Osteocyte (in vitro differentiated cells): Measurements from ENCODE around the gene RDH12. TPM values are rescaled to one million over a fixed set of nuclear protein-coding genes. Genes with fewer than 3 reads are reported as not detected.
A peak's percentile ranks its signal among the peaks of the same experiment; 100 is the strongest.

ENCODE experiments used
- DNase-seq: peaks from one replicate; pipeline ENCODE4 v3.0.0; 2021; ENCODE audit warnings: mixed read lengths; ENCODE audit not compliant: unreplicated experiment; ENCODE audit errors: extremely low spot score
- H3K27ac Mint-ChIP-seq: one replicate; pipeline ENCODE4 v1.8.0; 2021; ENCODE audit warnings: mild to moderate bottlenecking, mixed read lengths; ENCODE audit not compliant: unreplicated experiment
- H3K27me3 Mint-ChIP-seq: one replicate; pipeline ENCODE4 v1.8.0; 2021; ENCODE audit warnings: mixed read lengths; ENCODE audit not compliant: unreplicated experiment
- H3K36me3 Mint-ChIP-seq: one replicate; pipeline ENCODE4 v1.8.0; 2021; ENCODE audit warnings: mixed read lengths; ENCODE audit not compliant: unreplicated experiment
- H3K4me1 Mint-ChIP-seq: one replicate; pipeline ENCODE4 v1.8.0; 2021; ENCODE audit warnings: mixed read lengths; ENCODE audit not compliant: unreplicated experiment
- H3K4me3 Mint-ChIP-seq: one replicate; pipeline ENCODE4 v1.8.0; 2021; ENCODE audit warnings: mild to moderate bottlenecking, moderate library complexity, mixed read lengths; ENCODE audit not compliant: unreplicated experiment
- H3K9me3 Mint-ChIP-seq: one replicate; pipeline ENCODE4 v1.8.0; 2021; ENCODE audit warnings: mixed read lengths; ENCODE audit not compliant: unreplicated experiment
- CTCF ChIP-seq: fragments of 200-600 bp; sonication (generic); IDR thresholded peaks from 2 replicates; pipeline ENCODE4 v1.5.0; 2021; ENCODE audit warnings: antibody characterized with exemption, mild to moderate bottlenecking, moderate library complexity
- total RNA-seq: library from RNA; stranded (reverse); gene quantifications from 2 replicates; pipeline ENCODE4 v1.2.1, GENCODE V29; 2021

The RDH12 gene
- total RNA-seq, 1 donor from 2014 or later: not detected

DNA sequence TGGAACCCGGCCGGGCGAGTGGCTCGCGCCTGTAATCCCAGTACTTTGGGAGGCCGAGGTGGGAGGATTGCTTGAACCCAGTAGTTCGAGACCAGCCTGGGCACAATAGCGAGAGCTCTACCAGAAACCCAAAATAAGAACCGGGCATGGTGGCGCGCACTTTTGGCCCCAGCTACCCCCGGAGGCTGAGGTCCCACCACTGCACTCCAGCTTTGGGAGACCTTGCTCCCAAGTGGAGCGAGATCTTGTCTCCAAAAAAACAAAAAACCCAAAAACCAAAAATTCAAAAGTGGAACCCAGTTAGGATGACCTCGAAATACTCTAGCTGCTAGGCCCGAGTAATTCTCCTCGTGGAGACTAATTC is 26.5 kb upstream of the RDH12 start:
- peak overlapping the region; percentile 97 for H3K27ac Mint-ChIP-seq
- H3K27me3 Mint-ChIP-seq: no peaks in the 10 kb centered on the region
- H3K36me3 Mint-ChIP-seq: peaks cover 19% of the 10 kb centered on the region
- TF ChIP-seq CTCF: no peak
- peak overlapping the region; percentile 96 for H3K4me3 Mint-ChIP-seq
- peaks cover 23% of the 10 kb centered on the region for H3K4me1 Mint-ChIP-seq
- H3K9me3 Mint-ChIP-seq: no peaks in the 10 kb centered on the region
- DNase-seq: no peak

DNA sequence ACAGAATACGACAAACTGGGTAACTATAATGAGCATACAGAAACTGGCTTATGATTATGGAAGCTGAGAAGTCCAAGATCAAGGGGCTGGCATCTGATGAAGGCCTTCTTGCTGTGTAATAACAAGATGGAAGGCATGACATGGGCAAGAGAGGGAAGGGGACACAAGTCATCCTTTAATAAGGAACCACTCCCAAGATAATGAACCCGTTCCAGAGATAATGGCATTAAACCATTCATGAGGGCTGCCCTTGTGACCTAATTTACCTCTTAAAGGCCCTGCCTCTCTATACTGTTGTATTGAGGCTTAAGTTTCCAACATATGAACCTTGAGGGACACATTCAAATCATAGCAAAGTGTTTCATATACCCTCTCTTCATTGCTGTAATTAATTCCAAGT is 22.7 kb upstream of the RDH12 start:
- Mint-ChIP-seq H3K36me3 (peaks cover 40% of the 10 kb centered on the region), H3K27ac (no peak overlapping the region), H3K4me1 (peaks cover 9% of the 10 kb centered on the region), H3K9me3 (no peaks in the 10 kb centered on the region), H3K27me3 (no peaks in the 10 kb centered on the region), H3K4me3 (no peak overlapping the region)
- DNase-seq: no peak
- TF ChIP-seq CTCF: no peak

DNA sequence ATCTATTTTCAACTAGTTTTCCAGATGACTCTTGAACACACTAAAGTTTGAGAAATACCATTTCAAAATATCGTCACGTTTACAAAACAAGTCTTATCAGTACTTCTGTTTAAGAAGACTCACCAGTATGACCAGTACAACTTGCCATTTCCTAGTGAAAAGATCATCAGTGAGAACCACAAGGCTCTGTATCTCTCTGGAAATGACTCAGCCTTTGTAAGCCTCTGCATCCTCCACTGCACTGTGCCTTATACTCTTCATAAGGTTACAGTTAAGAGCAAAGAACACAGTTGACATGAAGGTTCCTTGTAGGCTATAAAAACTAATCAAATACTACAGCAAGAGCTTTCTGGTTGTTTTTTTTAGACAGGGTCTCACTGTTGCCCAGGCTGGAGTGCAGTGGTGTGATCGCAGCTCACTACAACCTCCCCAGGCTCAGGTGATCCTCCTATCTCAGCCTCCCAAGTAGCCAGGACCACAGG is 21.5 kb upstream of the RDH12 start:
- no peak overlapping the region for H3K4me3 Mint-ChIP-seq
- TF ChIP-seq CTCF: no peak
- H3K27ac Mint-ChIP-seq: no peak overlapping the region
- no peaks in the 10 kb centered on the region for H3K27me3 Mint-ChIP-seq
- DNase-seq: no peak
- H3K36me3 Mint-ChIP-seq: peaks cover 50% of the 10 kb centered on the region
- no peaks in the 10 kb centered on the region for H3K9me3 Mint-ChIP-seq
- H3K4me1 Mint-ChIP-seq: peaks cover 6% of the 10 kb centered on the region

GRCh38 chr14:67680941-67681340 is 20.7 kb upstream of the RDH12 start:
- no peak for DNase-seq
- Mint-ChIP-seq H3K9me3 (no peaks in the 10 kb centered on the region), H3K36me3 (peaks cover 56% of the 10 kb centered on the region), H3K4me3 (no peak overlapping the region), H3K27ac (no peak overlapping the region), H3K27me3 (no peaks in the 10 kb centered on the region), H3K4me1 (peaks cover 1% of the 10 kb centered on the region)
- no peak for TF ChIP-seq CTCF

DNA sequence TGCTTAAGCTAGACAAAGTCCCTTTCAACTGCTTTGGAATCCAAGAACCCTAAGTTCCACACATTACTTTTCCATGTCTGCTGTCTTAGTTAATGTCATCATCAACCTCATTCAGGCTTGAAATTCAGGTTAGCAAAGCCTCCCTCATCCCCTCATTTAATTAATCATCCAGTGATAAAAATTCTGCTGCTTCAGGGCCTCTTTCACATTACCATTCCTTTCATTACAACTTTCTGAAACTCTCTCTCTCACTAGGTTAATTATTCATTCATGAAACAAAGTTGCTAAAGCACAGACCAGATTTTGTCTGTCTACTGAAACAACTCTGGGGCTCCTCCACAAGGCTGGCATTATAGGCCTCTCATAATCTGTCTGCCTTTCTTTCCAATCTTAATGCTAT is 17.8 kb upstream of the RDH12 start:
- Mint-ChIP-seq H3K4me3 (no peak overlapping the region), H3K9me3 (no peaks in the 10 kb centered on the region), H3K36me3 (peaks cover 61% of the 10 kb centered on the region), H3K27ac (no peak overlapping the region), H3K27me3 (no peaks in the 10 kb centered on the region), H3K4me1 (no peaks in the 10 kb centered on the region)
- no peak for TF ChIP-seq CTCF
- DNase-seq: no peak
